AG04450 (cell line): Measurements from ENCODE around the gene WDR64. TPM values are rescaled to one million over a fixed set of nuclear protein-coding genes. Genes with fewer than 3 reads are reported as not detected.
"Not testable (repeated sequence)": the region's sequence is repeated elsewhere in the genome, so short reads cannot be mapped to it uniquely, and the experiment has no call there.

ENCODE experiments used
- CTCF ChIA-PET: fragments of 300-600, 350-600 bp; formaldehyde crosslinking; extraction: SDS; loops from one replicate; lab custom pipeline; 2022; ENCODE audit warnings: antibody characterized with exemption, inconsistent platforms; lab: Charles Lee
- POLR2A ChIA-PET: fragments of 350-600 bp; formaldehyde crosslinking; extraction: SDS; loops from one replicate; lab custom pipeline; 2021; ENCODE audit warnings: antibody characterized with exemption, inconsistent platforms; lab: Yijun Ruan, JAX
- DNase-seq: peaks from one replicate; pipeline ENCODE4 v3.0.0-alpha.2; 2011; ENCODE audit warnings: low read depth, low spot score
- H3K27ac ChIP-seq: one replicate; pipeline ENCODE4 v1.5.1; 2012; ENCODE audit warnings: low read depth, low read length, control low read depth
- H3K27me3 ChIP-seq: one replicate; pipeline ENCODE4 v1.6.0; 2012; ENCODE audit warnings: low read length; ENCODE audit not compliant: control insufficient read depth, insufficient read depth
- H3K4me3 ChIP-seq: 2 replicates; pipeline ENCODE4 v1.5.1; 2011; ENCODE audit warnings: mild to moderate bottlenecking, low read depth, low read length, control low read depth
- H3K9me3 ChIP-seq: 2 replicates; pipeline ENCODE4 v1.5.1; 2012; ENCODE audit warnings: low read length; ENCODE audit not compliant: control insufficient read depth, insufficient read depth
- CTCF ChIP-seq: IDR thresholded peaks from 2 replicates; pipeline ENCODE4 v1.5.1; 2011; ENCODE audit warnings: low read depth, low read length, control low read depth, inconsistent platforms
- polyA plus RNA-seq: library from polyadenylated mRNA; depleted of rRNA; stranded (reverse); fragments of >200 nt; gene quantifications from 2 replicates; pipeline ENCODE4 v1.2.3, GENCODE V29; 2011

WDR64 gene
- polyA plus RNA-seq, 1 experiment: not detected

GRCh38 chr1:241730031-241730430 is 78.0 kb downstream of the WDR64 start:
- CTCF ChIA-PET: no interaction called here
- no peak for DNase-seq
- H3K9me3 ChIP-seq: no peaks in the 10 kb centered on the region
- POLR2A ChIA-PET: no interaction called here
- H3K27ac ChIP-seq: no peak overlapping the region
- no peak overlapping the region for H3K4me3 ChIP-seq
- H3K27me3 ChIP-seq: no peaks in the 10 kb centered on the region
- TF ChIP-seq CTCF: no peak

- no peak overlapping the region for H3K27ac ChIP-seq
- ChIA-PET CTCF (no interaction called here), POLR2A (no interaction called here)
- no peak for TF ChIP-seq CTCF
- H3K9me3 ChIP-seq: no peaks in the 10 kb centered on the region
- no peak overlapping the region for H3K4me3 ChIP-seq
- no peak for DNase-seq
- no peaks in the 10 kb centered on the region for H3K27me3 ChIP-seq
Observed at GRCh38 chr1:241733899-241734298, 81.8 kb downstream of the WDR64 start.

- ChIA-PET CTCF (no interaction called here), POLR2A (no interaction called here)
- no peaks in the 10 kb centered on the region for H3K9me3 ChIP-seq
- no peak overlapping the region for H3K4me3 ChIP-seq
- DNase-seq: no peak
- no peak for TF ChIP-seq CTCF
- H3K27ac ChIP-seq: no peak overlapping the region
- no peaks in the 10 kb centered on the region for H3K27me3 ChIP-seq
Observed at GRCh38 chr1:241734533-241734932, 82.5 kb downstream of the WDR64 start.

- CTCF ChIA-PET: interaction anchor here (0.6 kb wide), 1 partner anchor 19 kb away, joined by 7 read pairs; no protein-coding TSS in a partner anchor
- H3K9me3 ChIP-seq, H3K27me3 ChIP-seq, H3K27ac ChIP-seq, H3K4me3 ChIP-seq, DNase-seq, POLR2A ChIA-PET: not testable (repeated sequence)
Observed at GRCh38 chr1:241735493-241735926, 83.4 kb downstream of the WDR64 start.

GRCh38 chr1:241736387-241736786 is 84.3 kb downstream of the WDR64 start:
- H3K4me3 ChIP-seq: no peak overlapping the region
- no peaks in the 10 kb centered on the region for H3K9me3 ChIP-seq
- CTCF ChIA-PET: interaction anchor here (0.6 kb wide), 1 partner anchor 54 kb away, joined by 3 read pairs; no protein-coding TSS in a partner anchor
- no peaks in the 10 kb centered on the region for H3K27me3 ChIP-seq
- POLR2A ChIA-PET: no interaction called here
- TF ChIP-seq CTCF: no peak
- DNase-seq: no peak
- no peak overlapping the region for H3K27ac ChIP-seq
